H4 (cell line): ENCODE results near the gene NTN1. TPM values are rescaled to one million over a fixed set of nuclear protein-coding genes. Genes with fewer than 3 reads are reported as not detected.
"Not testable (repeated sequence)": the region's sequence is repeated elsewhere in the genome, so short reads cannot be mapped to it uniquely, and the experiment has no call there.

Experiments
- DNase-seq: peaks from one replicate; pipeline ENCODE4 v3.0.0-alpha.2; 2015; ENCODE audit warnings: low spot score
- total RNA-seq: library from RNA; depleted of rRNA; stranded (reverse); fragments of >200 nt; shearing (Covaris generic); gene quantifications from 2 replicates; pipeline ENCODE4 v1.2.3, GENCODE V29; 2014; rRNA removed

Gene NTN1
- total RNA-seq = 0.88 and 2.0 TPM in 2 replicates

DNA sequence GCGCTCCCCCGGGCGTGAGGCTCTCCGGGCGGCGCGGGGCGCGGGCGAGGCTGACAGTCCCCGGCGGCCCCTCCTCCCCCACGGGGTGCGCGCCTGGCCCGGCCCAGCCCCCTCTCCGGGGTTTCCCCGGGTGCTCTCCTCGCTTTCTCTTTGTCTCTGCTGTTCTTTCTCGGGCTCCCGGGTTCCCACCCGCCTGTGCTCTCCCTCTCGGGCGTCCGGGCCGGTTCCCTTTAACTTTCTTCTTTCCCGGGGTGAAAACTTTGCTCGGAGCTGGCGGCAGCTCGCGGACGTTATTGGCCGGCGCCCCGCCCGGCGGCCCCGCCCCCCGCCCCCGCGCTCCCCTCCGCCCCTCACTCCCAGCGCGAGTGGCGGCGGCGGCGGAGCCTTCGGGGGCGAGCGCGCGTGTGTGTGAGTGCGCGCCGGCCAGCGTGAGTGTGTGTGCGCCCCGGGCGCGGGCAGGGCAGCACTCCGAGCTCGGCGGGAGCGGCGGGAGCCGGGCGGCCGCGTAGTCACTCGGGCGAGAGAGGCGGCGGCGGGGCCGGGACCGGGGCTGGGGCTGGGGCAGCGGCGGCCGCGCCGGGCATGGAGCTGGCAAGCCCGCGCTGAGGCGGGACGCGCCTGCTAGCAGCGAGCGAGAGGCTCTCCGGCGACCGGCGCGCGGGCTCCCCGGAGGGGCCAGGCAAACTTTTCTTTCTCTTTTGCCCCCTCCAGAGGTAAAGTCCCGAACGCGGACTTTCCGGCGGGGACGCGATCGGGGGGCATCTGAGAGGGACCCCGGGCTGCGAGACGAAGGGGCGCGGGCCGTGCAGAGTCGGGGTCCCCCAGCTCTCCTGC is at the start of gene NTN1:
NTN1 (plus strand) TSS at position 353 of the 834 bp plus-strand sequence. CDS start 864 bp downstream, outside the sequence.
- no peak for DNase-seq

DNA sequence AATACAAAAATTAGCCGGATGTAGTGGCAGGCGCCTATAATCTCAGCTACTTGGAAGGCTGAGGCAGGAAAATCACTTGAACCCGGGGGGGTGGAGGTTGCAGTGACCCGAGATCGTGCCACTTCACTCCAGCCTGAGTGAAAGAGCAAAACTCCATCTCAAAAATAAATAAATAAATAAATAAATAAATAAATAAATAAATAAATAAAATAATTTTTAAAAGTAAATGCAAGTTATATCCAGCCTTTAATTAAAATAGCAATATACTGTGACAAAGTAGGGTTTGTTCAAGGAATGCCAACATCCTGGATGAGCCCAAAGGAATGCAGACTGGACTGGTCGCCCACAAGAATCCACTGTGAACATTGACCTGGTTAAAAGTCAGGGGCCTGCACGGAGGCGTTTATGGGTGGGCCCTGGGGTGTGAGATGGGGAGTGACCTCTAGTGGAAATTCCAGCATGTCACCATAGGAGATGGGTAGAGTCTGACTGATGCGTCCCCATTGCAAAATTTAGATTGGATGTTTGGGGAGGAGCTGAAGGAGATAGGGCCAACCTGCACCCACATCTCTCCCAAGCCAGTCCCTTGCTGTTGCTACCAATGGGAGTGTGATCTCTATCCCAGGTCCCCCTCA is 46.1 kb upstream of the NTN1 start:
- DNase-seq = no peak

DNA sequence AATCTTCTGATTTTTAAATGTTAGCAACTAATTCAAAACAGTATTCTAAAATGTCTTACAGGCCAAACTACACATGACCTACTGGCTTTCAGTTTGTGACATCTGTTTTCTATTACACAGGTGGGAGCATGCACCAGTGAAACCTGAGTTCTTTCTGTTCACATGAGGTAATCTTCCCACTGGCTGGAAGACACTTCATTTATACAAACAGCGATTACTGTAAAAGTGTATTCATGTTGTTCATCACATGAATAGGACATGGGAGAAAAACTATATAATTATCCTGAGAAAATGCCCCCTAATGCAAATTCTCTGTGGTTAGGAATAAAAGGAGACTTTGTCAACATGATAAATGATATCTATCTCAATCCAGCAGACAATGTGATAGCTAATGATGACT is 44.7 kb upstream of the NTN1 start:
- DNase-seq = no peak

DNA sequence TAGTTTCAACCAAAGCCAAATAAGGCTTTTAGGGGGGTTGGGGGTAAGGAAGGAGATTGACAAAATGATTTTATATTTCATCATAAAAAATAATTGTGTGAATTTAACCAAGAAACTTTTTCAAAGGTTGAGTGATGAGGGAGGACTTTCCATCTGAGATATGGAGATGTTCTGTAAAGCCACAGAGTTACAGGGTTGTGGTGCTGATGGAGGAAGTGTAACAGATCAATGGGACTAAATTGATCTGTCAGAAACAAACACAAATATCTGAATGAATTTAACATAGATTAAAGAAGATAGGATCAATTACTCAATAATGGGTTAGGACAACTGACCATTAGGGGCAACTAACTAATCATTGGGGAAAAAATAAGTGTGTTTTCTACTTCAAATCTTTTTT is 41.6 kb upstream of the NTN1 start:
- DNase-seq = no peak

DNA sequence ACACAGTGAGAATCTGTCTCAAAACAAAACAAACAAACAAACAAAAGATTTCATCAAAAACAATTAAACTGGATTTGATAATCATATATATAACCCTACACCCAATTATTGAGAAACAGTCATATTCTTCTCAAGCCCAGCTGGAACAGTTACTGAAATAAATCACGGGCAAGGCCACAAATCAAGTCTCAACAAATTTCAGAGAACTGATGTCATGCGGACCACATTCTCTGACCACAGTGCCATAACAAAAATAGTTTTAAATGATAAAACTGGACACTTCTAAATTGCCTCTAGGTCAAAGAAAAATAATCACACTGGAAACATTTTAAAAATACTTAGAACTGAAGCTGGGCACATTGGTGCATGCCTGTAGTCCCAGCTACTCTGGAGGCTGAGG is 39.9 kb upstream of the NTN1 start:
- DNase-seq = no peak

DNA sequence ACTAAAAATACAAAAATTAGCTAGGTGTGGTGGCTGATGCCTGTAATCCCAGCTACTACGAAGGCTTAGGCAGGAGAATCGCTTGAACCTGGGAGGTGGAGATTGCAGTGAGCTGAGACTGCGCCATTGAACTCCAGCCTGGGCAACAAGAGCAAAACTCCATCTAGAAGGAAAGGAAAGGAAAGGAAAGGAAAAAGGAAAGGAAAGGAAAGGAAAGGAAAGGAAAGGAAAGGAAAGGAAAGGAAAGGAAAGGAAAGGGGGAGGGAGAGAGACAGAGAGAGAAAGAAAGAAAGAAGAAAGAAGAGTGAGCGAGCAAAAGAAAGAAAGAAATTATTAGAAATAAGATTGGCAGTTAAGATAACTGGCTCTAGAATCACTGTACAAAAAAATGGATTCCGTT is 37.1 kb upstream of the NTN1 start:
- DNase-seq = not testable (repeated sequence)

DNA sequence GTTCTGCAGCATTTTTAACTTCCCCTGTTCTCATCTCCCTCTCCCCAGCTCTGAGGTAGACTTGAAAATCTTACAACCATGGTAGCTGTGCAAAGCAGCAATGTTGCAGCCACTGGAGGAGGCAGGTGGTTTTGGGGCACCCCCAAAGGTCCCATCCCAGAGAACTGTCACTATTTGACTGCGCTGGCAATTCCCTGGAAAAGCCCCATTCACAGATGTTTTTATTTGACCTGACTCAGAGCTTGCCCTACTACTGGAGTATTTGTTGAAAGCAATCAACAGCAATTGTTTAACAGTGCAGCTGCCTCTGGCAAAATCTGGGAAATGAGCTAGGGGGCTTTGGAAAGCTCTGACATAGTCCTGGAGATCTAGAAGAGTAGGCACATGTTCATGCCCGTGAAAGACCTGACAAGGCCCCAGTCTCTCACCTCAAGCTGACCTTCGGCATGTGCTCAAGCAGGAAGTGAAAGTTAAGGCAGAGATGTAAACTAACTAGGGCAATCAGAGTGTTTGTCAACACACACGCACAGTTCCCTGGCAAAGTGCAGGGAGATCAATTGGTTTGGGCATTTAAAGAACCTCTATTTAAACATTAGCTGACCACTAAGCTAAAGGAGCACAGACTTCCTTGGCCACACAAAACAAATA is 36.1 kb upstream of the NTN1 start:
- DNase-seq = no peak

GRCh38 chr17:8986295-8986694 is 35.0 kb upstream of the NTN1 start:
- no peak for DNase-seq

GRCh38 chr17:8988263-8988935 is 32.9 kb upstream of the NTN1 start:
- not testable (repeated sequence) for DNase-seq

- peak; percentile 40 for DNase-seq
These were observed 29.6 kb upstream of the NTN1 start for GRCh38 chr17:8991514-8992285.

- peak; percentile 23 for DNase-seq
These were observed 27.0 kb upstream of the NTN1 start for GRCh38 chr17:8994319-8994718.

GRCh38 chr17:8995711-8996110 is 25.6 kb upstream of the NTN1 start:
- no peak for DNase-seq

- peak; percentile 30 for DNase-seq
These were observed 23.2 kb upstream of the NTN1 start for GRCh38 chr17:8997994-8998628.

DNA sequence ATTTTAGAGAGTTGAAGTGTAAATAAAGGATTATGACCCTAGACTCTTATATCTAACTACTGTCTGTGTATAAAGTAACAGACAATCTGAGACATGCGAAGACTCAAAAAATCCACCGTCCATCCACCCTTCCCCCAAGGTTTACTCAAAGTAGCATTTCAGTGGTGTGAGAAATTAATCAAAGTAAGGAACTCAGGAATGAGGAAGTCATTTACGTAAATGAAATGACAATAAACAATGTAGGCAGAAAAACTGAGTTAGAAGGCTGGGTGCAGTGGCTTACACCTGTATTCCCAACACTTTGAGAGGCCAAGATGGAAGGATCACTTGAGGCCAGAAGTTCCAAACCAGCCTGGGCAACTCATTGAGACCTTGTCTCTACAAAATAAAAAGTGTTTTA is 19.8 kb upstream of the NTN1 start:
- DNase-seq = no peak

DNA sequence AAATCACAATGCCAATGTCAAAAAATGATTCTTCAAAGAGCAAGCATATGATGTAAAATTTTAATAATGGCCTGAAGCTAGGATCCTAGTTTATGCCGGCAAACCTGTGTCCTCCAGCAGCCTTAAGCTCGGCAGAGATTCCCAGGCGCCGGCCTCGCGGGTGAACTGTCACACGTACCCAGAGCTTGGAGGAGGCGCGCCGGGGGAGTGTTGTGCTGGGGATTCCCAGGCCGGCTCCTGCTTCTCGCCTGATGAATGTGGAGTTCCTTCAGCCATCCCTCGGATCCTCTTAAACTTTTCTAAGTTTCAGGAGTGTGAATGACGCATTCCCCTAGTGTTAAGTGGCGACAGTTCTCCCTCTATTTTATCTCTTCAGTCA is 19.1 kb upstream of the NTN1 start:
- no peak for DNase-seq

DNA sequence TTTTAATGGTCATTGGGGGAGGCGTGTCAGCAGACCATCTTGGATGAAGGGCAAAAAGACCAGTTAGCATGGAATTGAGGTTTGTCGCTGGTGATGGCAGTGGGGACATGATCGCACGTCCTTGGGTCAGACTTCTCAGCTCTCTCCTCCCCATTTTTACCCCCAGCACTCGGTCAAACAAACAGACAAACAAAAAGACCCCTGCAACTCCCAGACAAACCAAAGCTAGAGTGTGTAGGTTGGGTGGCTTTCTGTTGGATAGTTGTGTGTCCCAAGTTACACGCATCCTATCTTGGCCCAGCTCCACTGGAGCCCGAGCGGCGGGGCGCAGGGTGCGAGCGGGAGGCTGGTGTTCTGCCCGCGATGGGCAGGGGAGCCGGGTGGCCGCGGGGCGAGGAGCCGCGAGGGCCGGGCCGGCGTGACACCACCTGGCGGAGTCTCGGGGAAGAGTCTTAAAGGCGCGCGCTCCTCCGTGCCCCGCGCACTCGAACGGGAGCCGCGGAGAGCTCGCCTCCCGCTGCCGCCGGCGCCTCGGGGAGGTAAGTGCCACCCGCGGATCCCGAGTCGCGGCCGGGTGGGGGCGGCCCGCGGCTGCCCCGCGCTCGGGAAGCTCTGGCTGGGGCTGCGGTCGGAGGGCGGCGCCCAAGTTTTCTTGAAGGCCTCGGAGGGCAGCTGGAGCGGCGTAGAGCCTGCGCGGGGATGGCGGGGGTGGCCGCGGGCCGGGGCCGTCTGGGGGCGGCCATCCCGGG is 18.5 kb upstream of the NTN1 start:
- no peak for DNase-seq

- DNase-seq = no peak
These were observed 17.8 kb upstream of the NTN1 start for GRCh38 chr17:9003355-9004131.

GRCh38 chr17:9004132-9004960 is 17.0 kb upstream of the NTN1 start:
- no peak for DNase-seq

GRCh38 chr17:9004961-9005285 is 16.4 kb upstream of the NTN1 start:
- no peak for DNase-seq
